SK-N-SH (cell line): ENCODE data around the gene CTPS1. TPM values are rescaled to one million over a fixed set of nuclear protein-coding genes. Genes with fewer than 3 reads are reported as not detected.

Experiments
- CTCF ChIA-PET: fragments of 300-600, 350-600 bp; formaldehyde crosslinking; extraction: SDS; loops from one replicate; lab custom pipeline; 2021; lab: Yijun Ruan, JAX
- POLR2A ChIA-PET: fragments of 350-600 bp; sonication (Branson Sonifier 250); formaldehyde crosslinking; extraction: SDS; loops from one replicate; lab custom pipeline; 2020; ENCODE audit warnings: antibody characterized with exemption, inconsistent platforms; lab: Yijun Ruan, JAX
- DNase-seq: peaks from one replicate; pipeline ENCODE4 v3.0.0; 2012
- H2AFZ ChIP-seq: fragments of 200-600 bp; sonication (generic); 2 replicates; pipeline ENCODE4 v1.8.1; 2016; ENCODE audit warnings: antibody characterized with exemption, mild to moderate bottlenecking, low read depth
- H3F3A ChIP-seq: fragments of 200-600 bp; sonication (generic); replicated peaks from 2 replicates; pipeline ENCODE3; 2016; ENCODE audit warnings: antibody characterized with exemption, mild to moderate bottlenecking; ENCODE audit not compliant: insufficient read depth
- H3K27ac ChIP-seq, 2 experiments: fragments of 200-500 bp in 1 of 2; fragments of 200-600 bp in 1 of 2; sonication (Bioruptor generic) in 1 of 2; sonication (generic), shearing (Covaris generic) in 1 of 2; 2 replicates each; pipeline versions ENCODE4 v1.5.1 to v1.6.1; 2014 to 2016; ENCODE audit warnings: low read depth in 2 of 2, inconsistent platforms in 1 of 2, low read length in 1 of 2, mild to moderate bottlenecking in 1 of 2, mixed read lengths in 1 of 2
- H3K27me3 ChIP-seq: fragments of 200-600 bp; sonication (generic), shearing (Covaris generic); 2 replicates; pipeline ENCODE4 v1.6.1; 2016; ENCODE audit warnings: mixed run types; ENCODE audit not compliant: insufficient read depth
- H3K36me3 ChIP-seq, 2 experiments: fragments of 200-500 bp in 1 of 2; fragments of 200-600 bp in 1 of 2; sonication (Bioruptor generic) in 1 of 2; sonication (generic) in 1 of 2; replicated peaks in 1 of 2; 2 replicates each; pipeline versions ENCODE3 to v1.5.1; 2014 to 2016; ENCODE audit warnings: low read length in 1 of 2, mild to moderate bottlenecking in 1 of 2; ENCODE audit not compliant: insufficient read depth in 2 of 2, control insufficient read depth in 1 of 2
- H3K4me1 ChIP-seq, 2 experiments: fragments of 200-500 bp in 1 of 2; fragments of 200-600 bp in 1 of 2; sonication (Bioruptor generic) in 1 of 2; sonication (generic), shearing (Covaris generic) in 1 of 2; 2 replicates each; pipeline versions ENCODE4 v1.5.1 to v1.6.1; 2014 to 2016; ENCODE audit warnings: low read depth in 1 of 2, low read length in 1 of 2, mixed run types in 1 of 2; ENCODE audit not compliant: insufficient read depth in 2 of 2, control insufficient read depth in 1 of 2
- H3K4me2 ChIP-seq: fragments of 200-600 bp; sonication (generic), shearing (Covaris generic); 2 replicates; pipeline ENCODE4 v1.6.1; 2017; ENCODE audit warnings: mixed run types
- H3K4me3 ChIP-seq, 2 experiments: fragments of 200-500 bp in 1 of 2; fragments of 200-600 bp in 1 of 2; sonication (Bioruptor generic) in 1 of 2; sonication (generic), shearing (Covaris generic) in 1 of 2; 2 replicates each; pipeline versions ENCODE4 v1.5.1 to v1.8.1; 2014 to 2016; ENCODE audit warnings: low read depth in 2 of 2, inconsistent platforms in 1 of 2, low read length in 1 of 2, mild to moderate bottlenecking in 1 of 2, mixed read lengths in 1 of 2, moderate library complexity in 1 of 2
- H3K79me2 ChIP-seq: fragments of 200-600 bp; sonication (generic); 2 replicates; pipeline ENCODE4 v1.8.1; 2017; ENCODE audit warnings: mild to moderate bottlenecking; ENCODE audit not compliant: insufficient read depth
- H3K9ac ChIP-seq: fragments of 200-600 bp; sonication (generic); 2 replicates; pipeline ENCODE4 v1.6.1; 2017; ENCODE audit warnings: mixed run types
- H3K9me2 ChIP-seq: fragments of 200-600 bp; sonication (generic); 2 replicates; pipeline ENCODE4 v1.6.1; 2017; ENCODE audit warnings: mixed run types
- H3K9me3 ChIP-seq: fragments of 200-600 bp; sonication (generic); 2 replicates; pipeline ENCODE4 v1.6.1; 2017; ENCODE audit warnings: mixed run types, mild to moderate bottlenecking, moderate library complexity
- H4K20me1 ChIP-seq: fragments of 200-600 bp; sonication (generic); 2 replicates; pipeline ENCODE4 v1.6.1; 2017; ENCODE audit warnings: mild to moderate bottlenecking, mixed run types; ENCODE audit not compliant: insufficient read depth
- CHD2 ChIP-seq: fragments of 150-350 bp; IDR thresholded peaks from 2 replicates; pipeline ENCODE4 v1.6.1; 2018; ENCODE audit warnings: low read length; ENCODE audit not compliant: partially characterized antibody
- ELF1 ChIP-seq: IDR thresholded peaks from 2 replicates; pipeline ENCODE4 v1.4.0; 2012
- EP300 ChIP-seq, 2 experiments: IDR thresholded peaks; 2 replicates each; pipeline versions ENCODE4 v1.4.0 to v1.6.1; 2012; ENCODE audit warnings: borderline replicate concordance in 1 of 2, low read depth in 1 of 2, low read length in 1 of 2
- EZH2phosphoT487 ChIP-seq: fragments of 200-600 bp; sonication (generic); IDR thresholded peaks from 2 replicates; pipeline ENCODE4 v1.6.1; 2017; ENCODE audit warnings: low read depth, mixed run types, mild to moderate bottlenecking, antibody characterized with exemption, moderate library complexity, borderline replicate concordance
- FOXJ3 ChIP-seq: sonication (generic); formaldehyde crosslinking; IDR thresholded peaks from 2 replicates; pipeline ENCODE4 v1.5.1; 2020; ENCODE audit warnings: mild to moderate bottlenecking, missing genetic modification reagents
- GATA2 ChIP-seq: sonication (generic); formaldehyde crosslinking; IDR thresholded peaks from 2 replicates; pipeline ENCODE4 v1.5.0; 2020; ENCODE audit warnings: mild to moderate bottlenecking, missing genetic modification reagents
- JUND ChIP-seq: IDR thresholded peaks from 2 replicates; pipeline ENCODE4 v1.4.0; 2012
- MAX ChIP-seq: IDR thresholded peaks from 2 replicates; pipeline ENCODE4 v1.4.0; 2012; ENCODE audit warnings: low read depth
- MEF2A ChIP-seq: IDR thresholded peaks from 2 replicates; pipeline ENCODE4 v1.4.0; 2012; ENCODE audit warnings: low read depth, borderline replicate concordance
- NFIC ChIP-seq: IDR thresholded peaks from 2 replicates; pipeline ENCODE4 v1.4.0; 2012; ENCODE audit warnings: borderline replicate concordance
- NRF1 ChIP-seq: IDR thresholded peaks from 2 replicates; pipeline ENCODE4 v1.6.1; 2012; ENCODE audit warnings: low read depth, mild to moderate bottlenecking, low read length
- PBX3 ChIP-seq: IDR thresholded peaks from 2 replicates; pipeline ENCODE4; 2012
- POLR2AphosphoS5 ChIP-seq: IDR thresholded peaks from 2 replicates; pipeline ENCODE4 v1.6.1; 2012; ENCODE audit warnings: low read depth, low read length
- RCOR1 ChIP-seq: fragments of 150-350 bp; IDR thresholded peaks from 2 replicates; pipeline ENCODE4 v1.6.1; 2017; ENCODE audit warnings: antibody characterized with exemption, low read length
- REST ChIP-seq: IDR thresholded peaks from 2 replicates; pipeline ENCODE4 v1.6.1; 2012; ENCODE audit warnings: mild to moderate bottlenecking, low read depth, low read length, moderate library complexity
- RFX5 ChIP-seq: IDR thresholded peaks from 2 replicates; pipeline ENCODE4 v1.6.1; 2012; ENCODE audit warnings: mild to moderate bottlenecking, improper control_type of control experiment, low read length
- RXRA ChIP-seq: IDR thresholded peaks from 2 replicates; pipeline ENCODE4 v1.4.0; 2012; ENCODE audit warnings: low read depth, mild to moderate bottlenecking, borderline replicate concordance
- WGBS: methylation state at CpG from one replicate; pipeline ENCODE4 v1.1.6; 2017; ENCODE audit warnings: low lambda C conversion rate; 5-methylcytosine and 5-hydroxymethylcytosine counted together
- polyA plus RNA-seq, 3 experiments: library from polyadenylated mRNA; depleted of rRNA; stranded (reverse); fragments of >200 nt; gene quantifications; 2 replicates each; pipeline ENCODE4 v1.2.3, GENCODE V29; 2012

CTPS1 gene
- polyA plus RNA-seq, 1 of the 3 experiments (the other 2 are of a cell fraction) = 34.5 TPM

GRCh38 chr1:40969445-40969844 is 10.1 kb upstream of the CTPS1 start:
- H3K79me2 ChIP-seq = no peaks in the 10 kb centered on the region
- no peaks in the 10 kb centered on the region for H3K9me3 ChIP-seq
- no peak for TF ChIP-seq CHD2
- no peak for TF ChIP-seq MEF2A
- TF ChIP-seq FOXJ3 (CRISPR knock-in tag) = no peak
- no peak for TF ChIP-seq ELF1
- TF ChIP-seq NRF1 = no peak
- no peak for TF ChIP-seq EP300 (IDR thresholded peaks at IDR 0.05; ENCODE audit: borderline replicate concordance in 1 of 2, low read depth in 1 of 2, low read length in 1 of 2)
- TF ChIP-seq PBX3 = no peak
- no peak for TF ChIP-seq RCOR1
- TF ChIP-seq RXRA = no peak
- TF ChIP-seq RFX5 = no peak
- TF ChIP-seq NFIC = no peak
- TF ChIP-seq EZH2phosphoT487 = no peak
- no peak for TF ChIP-seq MAX
- TF ChIP-seq POLR2AphosphoS5 = no peak
- TF ChIP-seq GATA2 (CRISPR knock-in tag) = no peak
- no peak for TF ChIP-seq REST
- no peak for TF ChIP-seq JUND
- peaks cover 28% of the 10 kb centered on the region for H3F3A ChIP-seq
- H3K4me1 ChIP-seq = 0 out of 4 replicates have a peak, but pooled peaks cover 0 to 4% of the 10 kb centered on the region in 2 experiments
- no peak overlapping the region for H3K9ac ChIP-seq
- no peak overlapping the region for H2AFZ ChIP-seq
- H3K4me3 ChIP-seq = no peak overlapping the region
- DNase-seq = no peak
- ChIA-PET POLR2A (no interaction called here), CTCF (no interaction called here)
- H3K27me3 ChIP-seq = no peaks in the 10 kb centered on the region
- 98% methylated on average over 6 of the region's 6 CpGs for WGBS
- no peaks in the 10 kb centered on the region for H4K20me1 ChIP-seq
- H3K36me3 ChIP-seq = no peaks in the 10 kb centered on the region
- no peak overlapping the region for H3K4me2 ChIP-seq
- H3K9me2 ChIP-seq = no peaks in the 10 kb centered on the region
- peak overlapping the region in 1 of 2 experiments; percentile 86; a peak in 1 of 4 replicates for H3K27ac ChIP-seq
